Smooth muscle cell (in vitro differentiated cells): ENCODE measurements around the gene CCR2. TPM values are rescaled to one million over a fixed set of nuclear protein-coding genes. Genes with fewer than 3 reads are reported as not detected.

Experiments
- DNase-seq: peaks from one replicate; lab custom pipeline; 2025; ENCODE audit not compliant: unreplicated experiment; lab: John Stamatoyannopoulos, UW
- H2AFZ ChIP-seq: fragments of 200-600 bp; sonication (generic); 2 replicates; pipeline ENCODE4 v1.6.0; 2016; ENCODE audit warnings: antibody characterized with exemption, low read depth, mild to moderate bottlenecking
- H3F3A ChIP-seq: fragments of 200-600 bp; sonication (generic); 2 replicates; pipeline ENCODE4 v1.6.0; 2017; ENCODE audit warnings: antibody characterized with exemption, low read depth
- H3K27ac ChIP-seq: fragments of 200-600 bp; sonication (generic); 2 replicates; pipeline ENCODE4 v1.5.1; 2016; ENCODE audit warnings: low read depth, mild to moderate bottlenecking
- H3K27me3 ChIP-seq: fragments of 200-600 bp; sonication (generic); 2 replicates; pipeline ENCODE4 v1.6.1; 2016; ENCODE audit warnings: low read depth, mild to moderate bottlenecking
- H3K36me3 ChIP-seq: fragments of 200-600 bp; sonication (generic); 2 replicates; pipeline ENCODE4 v1.5.1; 2016; ENCODE audit warnings: low read depth
- H3K4me1 ChIP-seq: fragments of 200-600 bp; sonication (generic); 2 replicates; pipeline ENCODE4 v1.5.1; 2016; ENCODE audit warnings: low read depth
- H3K4me2 ChIP-seq: fragments of 200-600 bp; sonication (generic); 2 replicates; pipeline ENCODE4 v1.6.0; 2016; ENCODE audit warnings: mild to moderate bottlenecking
- H3K4me3 ChIP-seq: fragments of 200-600 bp; sonication (generic); 2 replicates; pipeline ENCODE4 v1.5.1; 2016; ENCODE audit warnings: mild to moderate bottlenecking
- H3K79me2 ChIP-seq: fragments of 200-600 bp; sonication (generic); 2 replicates; pipeline ENCODE4 v1.6.0; 2016; ENCODE audit warnings: low read depth, mild to moderate bottlenecking
- H3K9ac ChIP-seq: fragments of 200-600 bp; sonication (generic); 2 replicates; pipeline ENCODE4 v1.6.0; 2016; ENCODE audit warnings: low read depth
- H3K9me3 ChIP-seq: fragments of 200-600 bp; sonication (generic); replicated peaks from 2 replicates; pipeline ENCODE4 v1.5.1; 2016; ENCODE audit warnings: low read depth
- H4K20me1 ChIP-seq: fragments of 200-600 bp; sonication (generic); 2 replicates; pipeline ENCODE4 v1.6.0; 2016; ENCODE audit warnings: low read depth
- CTCF ChIP-seq: fragments of 200-600 bp; sonication (generic); IDR thresholded peaks from 2 replicates; pipeline ENCODE4 v1.5.1; 2017; ENCODE audit warnings: borderline replicate concordance, mild to moderate bottlenecking, antibody characterized with exemption; ENCODE audit not compliant: insufficient read depth, poor library complexity, severe bottlenecking
- WGBS: methylation state at CpG from one replicate; pipeline ENCODE4 v1.1.7; 2016; ENCODE audit warnings: low lambda C conversion rate; 5-methylcytosine and 5-hydroxymethylcytosine counted together
- polyA plus RNA-seq: library from polyadenylated mRNA; unstranded; fragments of >200 nt; fragmentation: Nextera tagmentation; extraction: Ambion mirVana; gene quantifications from 2 replicates; pipeline ENCODE4 v1.2.1, GENCODE V29; 2016
- total RNA-seq: library from RNA; depleted of rRNA; stranded (reverse); fragments of >200 nt; gene quantifications from 2 replicates; pipeline ENCODE4 v1.2.3, GENCODE V29; 2014

CCR2 gene
- total and polyA plus RNA-seq, 2 experiments from 2014 or later: not detected

- no peak for DNase-seq
- Histone ChIP-seq H3K9ac (no peak overlapping the region), H2AFZ (no peak overlapping the region), H3K27ac (no peak overlapping the region), H3K4me1 (no peaks in the 10 kb centered on the region), H3K4me3 (no peak overlapping the region), H3K27me3 (peaks cover 75% of the 10 kb centered on the region), H3K79me2 (no peaks in the 10 kb centered on the region), H3K36me3 (no peaks in the 10 kb centered on the region), H3K4me2 (peak overlapping the region; percentile 5), H4K20me1 (peaks cover 7% of the 10 kb centered on the region), H3K9me3 (no peaks in the 10 kb centered on the region), H3F3A (peaks cover 3% of the 10 kb centered on the region)
- TF ChIP-seq CTCF: no peak
- 86% methylated on average over 6 of the region's 6 CpGs for WGBS
Measured at GRCh38 chr3:46398186-46398955, 44.5 kb downstream of the CCR2 start.

GRCh38 chr3:46399098-46399497 is 45.2 kb downstream of the CCR2 start:
- H3F3A ChIP-seq: peaks cover 3% of the 10 kb centered on the region
- no peaks in the 10 kb centered on the region for H3K79me2 ChIP-seq
- no peak for DNase-seq
- no peak for TF ChIP-seq CTCF
- H3K4me3 ChIP-seq: no peak overlapping the region
- no peaks in the 10 kb centered on the region for H3K9me3 ChIP-seq
- peaks cover 7% of the 10 kb centered on the region for H4K20me1 ChIP-seq
- peaks cover 76% of the 10 kb centered on the region for H3K27me3 ChIP-seq
- H3K9ac ChIP-seq: no peak overlapping the region
- H3K4me2 ChIP-seq: peak overlapping the region; percentile 5
- no peaks in the 10 kb centered on the region for H3K36me3 ChIP-seq
- H3K27ac ChIP-seq: peak overlapping the region; percentile 33
- no peaks in the 10 kb centered on the region for H3K4me1 ChIP-seq
- H2AFZ ChIP-seq: no peak overlapping the region
- 25% methylated on average over 2 of the region's 2 CpGs for WGBS

GRCh38 chr3:46399557-46399956 is 45.6 kb downstream of the CCR2 start:
- Histone ChIP-seq H3K4me1 (no peaks in the 10 kb centered on the region), H4K20me1 (peaks cover 7% of the 10 kb centered on the region), H3K79me2 (no peaks in the 10 kb centered on the region), H3K4me2 (peak overlapping the region; percentile 5), H2AFZ (no peak overlapping the region), H3F3A (peaks cover 3% of the 10 kb centered on the region), H3K36me3 (no peaks in the 10 kb centered on the region), H3K9me3 (no peaks in the 10 kb centered on the region), H3K4me3 (no peak overlapping the region), H3K9ac (no peak overlapping the region), H3K27me3 (peaks cover 76% of the 10 kb centered on the region), H3K27ac (peak overlapping the region; percentile 33)
- DNase-seq: no peak
- WGBS: 19% methylated on average over 2 of the region's 2 CpGs
- no peak for TF ChIP-seq CTCF
